Subcutaneous adipose tissue (tissue), 4 donors: Measurements from ENCODE around the gene FSTL4. TPM values are rescaled to one million over a fixed set of nuclear protein-coding genes. Genes with fewer than 3 reads are reported as not detected.

Experiments
- CTCF ChIP-seq: fragments of 450-650 bp; IDR thresholded peaks from one replicate; pipeline ENCODE4 v1.5.1; 2016; ENCODE audit warnings: low read depth, mild to moderate bottlenecking, control low read depth, antibody characterized with exemption, moderate library complexity
- total RNA-seq, 4 donors: library from RNA; depleted of rRNA; stranded (reverse); fragments of >200 nt; gene quantifications; one replicate each; pipeline ENCODE4 v1.1.0, GENCODE V29; 2016

Gene FSTL4
- total RNA-seq, 4 donors from 2014 or later: not detected

- TF ChIP-seq CTCF: no peak
Measured at GRCh38 chr5:133341296-133341695, 271.0 kb downstream of the FSTL4 start.

GRCh38 chr5:133340822-133341221, 271.5 kb downstream of the FSTL4 start:
- no peak for TF ChIP-seq CTCF

- TF ChIP-seq CTCF: no peak
Measured at GRCh38 chr5:133340002-133340755, 272.2 kb downstream of the FSTL4 start.

GRCh38 chr5:133338504-133339355, 273.6 kb downstream of the FSTL4 start:
- TF ChIP-seq CTCF: no peak

- no peak for TF ChIP-seq CTCF
Measured at GRCh38 chr5:133337795-133338445, 274.4 kb downstream of the FSTL4 start.

GRCh38 chr5:133336969-133337410, 275.4 kb downstream of the FSTL4 start:
- TF ChIP-seq CTCF: no peak
